K562 (cell line): ENCODE data around the gene CCDC187. TPM values are rescaled to one million over a fixed set of nuclear protein-coding genes. Genes with fewer than 3 reads are reported as not detected.
A peak's percentile ranks its signal among the peaks of the same experiment; 100 is the strongest.

ENCODE experiments used
- DMBX1 ChIP-seq: fragments of 250-450 bp; sonication (Bioruptor Pico); IDR thresholded peaks from 2 replicates; pipeline ENCODE4 v1.8.0; 2022; ENCODE audit warnings: inconsistent platforms, mild to moderate bottlenecking, moderate library complexity, borderline replicate concordance
- E2F8 ChIP-seq: fragments of 450-650 bp; IDR thresholded peaks from 2 replicates; pipeline ENCODE4 v1.7.1; 2018; ENCODE audit warnings: mild to moderate bottlenecking, low read depth; ENCODE audit not compliant: partially characterized antibody
- ETV1 ChIP-seq: fragments of 450-650 bp; conservative IDR thresholded peaks from 2 replicates; pipeline ENCODE4 v1.6.1; 2016; ENCODE audit warnings: missing genetic modification characterization, control low read depth, low read depth, missing compliant biosample characterization
- MYNN ChIP-seq, 2 experiments: sonication (generic); formaldehyde crosslinking in 1 of 2; IDR thresholded peaks; 2 replicates each; pipeline versions ENCODE4 v1.5.0 to v1.6.1; 2016 to 2020; ENCODE audit warnings: antibody characterized with exemption in 1 of 2, missing genetic modification reagents in 1 of 2
- NFIX ChIP-seq: fragments of 250-450 bp; sonication (Bioruptor Pico); IDR thresholded peaks from 2 replicates; pipeline ENCODE4 v1.4.0; 2020; ENCODE audit warnings: low read depth, mild to moderate bottlenecking, moderate library complexity
- NONO ChIP-seq, 2 experiments: fragments of 200-400 bp in 1 of 2; fragments of 450-650 bp in 1 of 2; formaldehyde crosslinking in 1 of 2; IDR thresholded peaks; 2 replicates each; pipeline ENCODE4 v1.6.1; 2017; ENCODE audit warnings: low read depth in 2 of 2, mild to moderate bottlenecking in 2 of 2, moderate library complexity in 2 of 2, low read length in 1 of 2
- POLR3A ChIP-seq: IDR thresholded peaks from 2 replicates; pipeline ENCODE4 v1.6.1; 2011; ENCODE audit warnings: borderline replicate concordance, mild to moderate bottlenecking, moderate library complexity; ENCODE audit not compliant: insufficient read length, insufficient read depth; ENCODE audit errors: extremely low read depth
- SP2 ChIP-seq: IDR thresholded peaks from 2 replicates; pipeline ENCODE4 v1.6.1; 2011; ENCODE audit warnings: mild to moderate bottlenecking, low read depth, low read length, moderate library complexity; ENCODE audit not compliant: poor library complexity, severe bottlenecking; ENCODE audit errors: extremely low read depth
- ZFX ChIP-seq: sonication (generic); formaldehyde crosslinking; IDR thresholded peaks from 2 replicates; pipeline ENCODE4 v1.8.0; 2022; ENCODE audit warnings: mild to moderate bottlenecking, missing genetic modification reagents, moderate library complexity
- ZNF212 ChIP-seq: fragments of 450-650 bp; formaldehyde crosslinking; IDR thresholded peaks from 2 replicates; pipeline ENCODE4 v1.4.0; 2020; ENCODE audit warnings: mild to moderate bottlenecking
- polyA plus RNA-seq, 8 experiments: library from polyadenylated mRNA; depleted of rRNA in 4 of 8; stranded (reverse) in 5 of 8; unstranded in 3 of 8; fragments of >200 nt; fragmentation: Nextera tagmentation in 2 of 8; fragmentation: Illumina TruSeq in 1 of 8; extraction: Ambion mirVana in 2 of 8; extraction: Trizol in 1 of 8; gene quantifications; 2 replicates each; pipeline versions ENCODE4 v1.2.1 to v1.2.3, GENCODE V29; 2011 to 2014; ENCODE audit warnings: inconsistent platforms in 1 of 8, missing spikeins in 1 of 8
- total RNA-seq, 7 experiments: library from RNA; depleted of rRNA in 6 of 7; stranded (reverse); fragments of >200 nt in 6 of 7; fragmentation: Illumina TruSeq in 2 of 7; extraction: Trizol in 2 of 7; gene quantifications; 2 replicates each; pipeline versions ENCODE4 v1.2.1 to v1.2.3, GENCODE V29; 2011 to 2021; ENCODE audit warnings: low replicate concordance in 1 of 7
- TF ChIP-seq, protein P1 (sequence below): fragments of 450-650 bp; IDR thresholded peaks from 2 replicates; pipeline ENCODE4 v1.6.1; 2016; ENCODE audit warnings: low read depth
- TF ChIP-seq, protein P2 (sequence below), 2 experiments: fragments of 450-650 bp; IDR thresholded peaks; 2 replicates each; pipeline ENCODE4 v1.6.1; 2016
- TF ChIP-seq, protein P3 (sequence below): fragments of 450-650 bp; formaldehyde crosslinking; IDR thresholded peaks from 2 replicates; pipeline ENCODE4 v1.4.0; 2020; ENCODE audit warnings: mild to moderate bottlenecking, moderate library complexity

The CCDC187 gene
- total and polyA plus RNA-seq, 9 of the 15 experiments (the other 6 are each of a cell fraction or from before 2014, with no cell fraction given): not detected

DNA sequence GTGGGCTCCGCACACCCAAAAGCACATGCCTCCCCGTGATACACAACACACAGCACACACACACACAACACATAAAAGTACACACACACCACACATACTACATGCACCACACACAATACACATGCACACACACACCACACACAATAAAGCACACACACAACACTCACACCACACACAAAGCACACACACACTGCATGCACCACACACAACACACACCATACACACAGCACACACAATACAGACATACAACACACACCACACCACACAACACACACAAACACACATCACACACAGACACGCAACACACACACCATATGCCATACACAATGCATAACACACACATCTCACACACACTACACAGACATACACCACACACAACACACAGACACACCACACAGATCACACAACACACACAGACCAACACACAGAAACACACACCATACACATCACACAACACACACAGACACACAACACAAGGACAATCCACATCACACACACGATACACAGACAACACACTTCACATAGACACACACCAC lies 3.4 kb upstream of the CCDC187 start (continued):
- TF ChIP-seq, protein P1, sequence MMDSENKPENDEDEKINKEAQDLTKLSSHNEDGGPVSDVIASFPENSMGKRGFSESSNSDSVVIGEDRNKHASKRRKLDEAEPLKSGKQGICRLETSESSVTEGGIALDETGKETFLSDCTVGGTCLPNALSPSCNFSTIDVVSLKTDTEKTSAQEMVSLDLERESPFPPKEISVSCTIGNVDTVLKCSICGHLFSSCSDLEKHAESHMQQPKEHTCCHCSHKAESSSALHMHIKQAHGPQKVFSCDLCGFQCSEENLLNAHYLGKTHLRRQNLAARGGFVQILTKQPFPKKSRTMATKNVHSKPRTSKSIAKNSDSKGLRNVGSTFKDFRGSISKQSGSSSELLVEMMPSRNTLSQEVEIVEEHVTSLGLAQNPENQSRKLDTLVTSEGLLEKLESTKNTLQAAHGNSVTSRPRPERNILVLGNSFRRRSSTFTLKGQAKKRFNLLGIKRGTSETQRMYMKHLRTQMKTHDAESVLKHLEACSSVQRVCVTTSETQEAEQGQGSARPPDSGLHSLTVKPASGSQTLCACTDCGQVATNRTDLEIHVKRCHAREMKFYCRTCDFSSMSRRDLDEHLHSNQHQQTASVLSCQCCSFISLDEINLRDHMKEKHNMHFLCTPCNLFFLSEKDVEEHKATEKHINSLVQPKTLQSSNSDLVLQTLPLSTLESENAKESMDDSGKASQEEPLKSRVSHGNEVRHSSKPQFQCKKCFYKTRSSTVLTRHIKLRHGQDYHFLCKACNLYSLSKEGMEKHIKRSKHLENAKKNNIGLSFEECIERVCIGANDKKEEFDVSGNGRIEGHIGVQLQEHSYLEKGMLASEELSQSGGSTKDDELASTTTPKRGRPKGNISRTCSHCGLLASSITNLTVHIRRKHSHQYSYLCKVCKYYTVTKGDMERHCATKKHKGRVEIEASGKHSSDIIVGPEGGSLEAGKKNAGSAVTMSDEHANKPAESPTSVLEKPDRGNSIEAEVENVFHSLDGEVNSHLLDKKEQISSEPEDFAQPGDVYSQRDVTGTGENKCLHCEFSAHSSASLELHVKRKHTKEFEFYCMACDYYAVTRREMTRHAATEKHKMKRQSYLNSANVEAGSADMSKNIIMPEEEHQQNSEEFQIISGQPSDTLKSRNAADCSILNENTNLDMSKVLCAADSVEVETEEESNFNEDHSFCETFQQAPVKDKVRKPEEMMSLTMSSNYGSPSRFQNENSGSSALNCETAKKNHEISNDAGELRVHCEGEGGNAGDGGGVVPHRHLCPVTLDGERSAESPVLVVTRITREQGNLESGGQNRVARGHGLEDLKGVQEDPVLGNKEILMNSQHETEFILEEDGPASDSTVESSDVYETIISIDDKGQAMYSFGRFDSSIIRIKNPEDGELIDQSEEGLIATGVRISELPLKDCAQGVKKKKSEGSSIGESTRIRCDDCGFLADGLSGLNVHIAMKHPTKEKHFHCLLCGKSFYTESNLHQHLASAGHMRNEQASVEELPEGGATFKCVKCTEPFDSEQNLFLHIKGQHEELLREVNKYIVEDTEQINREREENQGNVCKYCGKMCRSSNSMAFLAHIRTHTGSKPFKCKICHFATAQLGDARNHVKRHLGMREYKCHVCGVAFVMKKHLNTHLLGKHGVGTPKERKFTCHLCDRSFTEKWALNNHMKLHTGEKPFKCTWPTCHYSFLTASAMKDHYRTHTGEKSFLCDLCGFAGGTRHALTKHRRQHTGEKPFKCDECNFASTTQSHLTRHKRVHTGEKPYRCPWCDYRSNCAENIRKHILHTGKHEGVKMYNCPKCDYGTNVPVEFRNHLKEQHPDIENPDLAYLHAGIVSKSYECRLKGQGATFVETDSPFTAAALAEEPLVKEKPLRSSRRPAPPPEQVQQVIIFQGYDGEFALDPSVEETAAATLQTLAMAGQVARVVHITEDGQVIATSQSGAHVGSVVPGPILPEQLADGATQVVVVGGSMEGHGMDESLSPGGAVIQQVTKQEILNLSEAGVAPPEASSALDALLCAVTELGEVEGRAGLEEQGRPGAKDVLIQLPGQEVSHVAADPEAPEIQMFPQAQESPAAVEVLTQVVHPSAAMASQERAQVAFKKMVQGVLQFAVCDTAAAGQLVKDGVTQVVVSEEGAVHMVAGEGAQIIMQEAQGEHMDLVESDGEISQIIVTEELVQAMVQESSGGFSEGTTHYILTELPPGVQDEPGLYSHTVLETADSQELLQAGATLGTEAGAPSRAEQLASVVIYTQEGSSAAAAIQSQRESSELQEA: 0 out of 2 replicates have a peak, but pooled peaks have one; percentile 16
- TF ChIP-seq NONO (IDR thresholded peaks at IDR 0.05; ENCODE audit: low read depth in 2 of 2, low read length in 1 of 2) (no peak), ETV1 (tag) (no peak), ZNF212 (CRISPR knock-in tag) (no peak), SP2 (no peak), POLR3A (no peak), E2F8 (no peak), DMBX1 (CRISPR knock-in tag) (no peak), MYNN (IDR thresholded peaks at IDR 0.05) (no peak), MYNN (CRISPR knock-in tag; IDR thresholded peaks at IDR 0.05) (no peak), ZFX (CRISPR knock-in tag) (no peak), NFIX (no peak)
- TF ChIP-seq, protein P2, sequence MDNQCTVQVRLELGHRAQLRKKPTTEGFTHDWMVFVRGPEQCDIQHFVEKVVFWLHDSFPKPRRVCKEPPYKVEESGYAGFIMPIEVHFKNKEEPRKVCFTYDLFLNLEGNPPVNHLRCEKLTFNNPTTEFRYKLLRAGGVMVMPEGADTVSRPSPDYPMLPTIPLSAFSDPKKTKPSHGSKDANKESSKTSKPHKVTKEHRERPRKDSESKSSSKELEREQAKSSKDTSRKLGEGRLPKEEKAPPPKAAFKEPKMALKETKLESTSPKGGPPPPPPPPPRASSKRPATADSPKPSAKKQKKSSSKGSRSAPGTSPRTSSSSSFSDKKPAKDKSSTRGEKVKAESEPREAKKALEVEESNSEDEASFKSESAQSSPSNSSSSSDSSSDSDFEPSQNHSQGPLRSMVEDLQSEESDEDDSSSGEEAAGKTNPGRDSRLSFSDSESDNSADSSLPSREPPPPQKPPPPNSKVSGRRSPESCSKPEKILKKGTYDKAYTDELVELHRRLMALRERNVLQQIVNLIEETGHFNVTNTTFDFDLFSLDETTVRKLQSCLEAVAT (IDR thresholded peaks at IDR 0.05): peak; percentile 78 to 85; a peak in 3 of 4 replicates
- TF ChIP-seq, protein P3, sequence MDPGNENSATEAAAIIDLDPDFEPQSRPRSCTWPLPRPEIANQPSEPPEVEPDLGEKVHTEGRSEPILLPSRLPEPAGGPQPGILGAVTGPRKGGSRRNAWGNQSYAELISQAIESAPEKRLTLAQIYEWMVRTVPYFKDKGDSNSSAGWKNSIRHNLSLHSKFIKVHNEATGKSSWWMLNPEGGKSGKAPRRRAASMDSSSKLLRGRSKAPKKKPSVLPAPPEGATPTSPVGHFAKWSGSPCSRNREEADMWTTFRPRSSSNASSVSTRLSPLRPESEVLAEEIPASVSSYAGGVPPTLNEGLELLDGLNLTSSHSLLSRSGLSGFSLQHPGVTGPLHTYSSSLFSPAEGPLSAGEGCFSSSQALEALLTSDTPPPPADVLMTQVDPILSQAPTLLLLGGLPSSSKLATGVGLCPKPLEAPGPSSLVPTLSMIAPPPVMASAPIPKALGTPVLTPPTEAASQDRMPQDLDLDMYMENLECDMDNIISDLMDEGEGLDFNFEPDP (CRISPR knock-in tag): no peak
